CD4-positive, CD25-positive, alpha-beta regulatory T cell (primary cell): ENCODE measurements around the gene KRTAP10-3. TPM values are rescaled to one million over a fixed set of nuclear protein-coding genes. Genes with fewer than 3 reads are reported as not detected.
"Not testable (repeated sequence)": the region's sequence is repeated elsewhere in the genome, so short reads cannot be mapped to it uniquely, and the experiment has no call there.

ENCODE experiments used
- ATAC-seq, 2 donors: fragments of 150-1000 bp; cut with Tn5 transposase; one replicate each; pipeline ENCODE4 v1.10.0; 2021; ENCODE audit warnings: low read depth in 2 of 2, moderate number of reproducible peaks in 2 of 2, moderate library complexity in 1 of 2
- DNase-seq, 3 donors: peaks; one replicate each; pipeline versions ENCODE4 v3.0.0 to v3.0.0-alpha.2; 2012 to 2022; ENCODE audit warnings: mixed read lengths in 1 of 3
- H3K27ac ChIP-seq: one replicate; pipeline ENCODE4 v1.7.0; 2013; ENCODE audit warnings: mild to moderate bottlenecking, low read length; ENCODE audit not compliant: insufficient read depth, poor library complexity, severe bottlenecking
- H3K27me3 ChIP-seq: one replicate; pipeline ENCODE4 v1.7.0; 2013; ENCODE audit warnings: low read length; ENCODE audit not compliant: control insufficient read depth, insufficient read depth
- H3K36me3 ChIP-seq: one replicate; pipeline ENCODE4 v1.7.0; 2013; ENCODE audit warnings: mild to moderate bottlenecking, low read length, moderate library complexity; ENCODE audit not compliant: control insufficient read depth, insufficient read depth
- H3K4me1 ChIP-seq: 2 replicates; pipeline ENCODE4 v1.7.0; 2013; ENCODE audit warnings: mild to moderate bottlenecking, low read length; ENCODE audit not compliant: insufficient read depth, control insufficient read depth, poor library complexity, severe bottlenecking
- H3K4me3 ChIP-seq: one replicate; pipeline ENCODE4 v1.7.0; 2013; ENCODE audit warnings: low read depth, mild to moderate bottlenecking, low read length, moderate library complexity
- H3K9me3 ChIP-seq, 2 experiments: 1 replicate in 1 of 2; 2 replicates in 1 of 2; pipeline ENCODE4 v1.7.0; 2013; ENCODE audit warnings: low read length in 2 of 2, mild to moderate bottlenecking in 1 of 2, moderate library complexity in 1 of 2; ENCODE audit not compliant: control insufficient read depth in 2 of 2
- H3K27ac Mint-ChIP-seq, 3 donors: one replicate each; pipeline ENCODE4 v1.8.0; 2020 to 2022; ENCODE audit warnings: mild to moderate bottlenecking in 3 of 3, mixed read lengths in 3 of 3, moderate library complexity in 2 of 3
- H3K27me3 Mint-ChIP-seq: one replicate; pipeline ENCODE4 v1.8.0; 2022; ENCODE audit warnings: mild to moderate bottlenecking, mixed read lengths
- H3K36me3 Mint-ChIP-seq: one replicate; pipeline ENCODE4 v1.8.0; 2020; ENCODE audit warnings: mixed read lengths
- H3K4me1 Mint-ChIP-seq, 4 donors: one replicate each; pipeline ENCODE4 v1.8.0; 2020 to 2022; ENCODE audit warnings: mixed read lengths in 4 of 4, mild to moderate bottlenecking in 1 of 4
- H3K4me3 Mint-ChIP-seq, 4 donors: one replicate each; pipeline ENCODE4 v1.8.0; 2020 to 2022; ENCODE audit warnings: mild to moderate bottlenecking in 4 of 4, mixed read lengths in 4 of 4, moderate library complexity in 3 of 4
- H3K9me3 Mint-ChIP-seq, 7 donors: one replicate each; pipeline ENCODE4 v1.8.0; 2020 to 2022; ENCODE audit warnings: mixed read lengths in 7 of 7, mild to moderate bottlenecking in 3 of 7, moderate library complexity in 2 of 7
- polyA plus RNA-seq, 4 donors: library from polyadenylated mRNA; unstranded; fragments of 300-500 nt; fragmentation: Illumina TruSeq; gene quantifications; one replicate each; pipeline ENCODE4 v1.2.3, GENCODE V29; 2021
- total RNA-seq: library from RNA; stranded (reverse); gene quantifications from one replicate; pipeline ENCODE4 v1.2.3, GENCODE V29; 2022

Gene KRTAP10-3
- total and polyA plus RNA-seq, 5 donors from 2014 or later: not detected

GRCh38 chr21:44600118-44600978, 41.8 kb upstream of the KRTAP10-3 start, which contains the start of gene KRTAP10-7:
Gene KRTAP10-7, plus strand, starts transcription at chr21:44600597. Its CDS starts 25 bp downstream, at chr21:44600622.
- H3K4me1 Mint-ChIP-seq, H3K4me3 ChIP-seq, ATAC-seq, H3K36me3 Mint-ChIP-seq, H3K36me3 ChIP-seq, H3K4me3 Mint-ChIP-seq, H3K27me3 ChIP-seq, H3K4me1 ChIP-seq, H3K27ac ChIP-seq, H3K9me3 ChIP-seq, H3K9me3 Mint-ChIP-seq, DNase-seq: not testable (repeated sequence)
- Mint-ChIP-seq H3K27me3 (peaks cover 46% of the 10 kb centered on the region), H3K27ac (peak within 1 kb of the TSS in 1 of 3 donors; percentile 30)

GRCh38 chr21:44599264-44600029, 40.9 kb upstream of the KRTAP10-3 start:
- Mint-ChIP-seq H3K27me3 (peaks cover 39% of the 10 kb centered on the region), H3K9me3 (peaks cover 0 to 6% (median 2%) of the 10 kb centered on the region in 7 donors), H3K4me3 (no peak overlapping the region), H3K27ac (peak overlapping the region in 1 of 3 donors; percentile 30), H3K4me1 (no peaks in the 10 kb centered on the region), H3K36me3 (no peaks in the 10 kb centered on the region)
- H3K4me3 ChIP-seq: no peak overlapping the region
- H3K4me1 ChIP-seq: no peaks in the 10 kb centered on the region
- no peak overlapping the region for H3K27ac ChIP-seq
- H3K9me3 ChIP-seq: peaks cover 3 to 8% of the 10 kb centered on the region in 2 experiments
- H3K27me3 ChIP-seq: peaks cover 9% of the 10 kb centered on the region
- DNase-seq (no peak), ATAC-seq (no peak)
- H3K36me3 ChIP-seq: no peaks in the 10 kb centered on the region

- H3K4me1 Mint-ChIP-seq: peaks cover 0 to 2% (median 0%) of the 10 kb centered on the region in 4 donors
- Histone ChIP-seq H3K27ac (no peak overlapping the region), H3K36me3 (no peaks in the 10 kb centered on the region), H3K4me3 (no peak overlapping the region), H3K4me1 (no peaks in the 10 kb centered on the region), H3K27me3 (peaks cover 3% of the 10 kb centered on the region), H3K9me3 (peaks cover 3 to 8% of the 10 kb centered on the region in 2 experiments)
- no peak overlapping the region for H3K27ac Mint-ChIP-seq
- no peak for DNase-seq
- ATAC-seq: no peak
- peaks cover 30% of the 10 kb centered on the region for H3K27me3 Mint-ChIP-seq
- H3K4me3 Mint-ChIP-seq: no peak overlapping the region
- H3K36me3 Mint-ChIP-seq: no peaks in the 10 kb centered on the region
- peaks cover 0 to 6% (median 2%) of the 10 kb centered on the region in 7 donors for H3K9me3 Mint-ChIP-seq
Measured at GRCh38 chr21:44598061-44598460, 39.5 kb upstream of the KRTAP10-3 start.

GRCh38 chr21:44596068-44596725, 37.6 kb upstream of the KRTAP10-3 start:
- Histone ChIP-seq H3K27me3 (peaks cover 3% of the 10 kb centered on the region), H3K9me3 (peaks cover 3 to 8% of the 10 kb centered on the region in 2 experiments), H3K4me1 (no peaks in the 10 kb centered on the region), H3K36me3 (no peaks in the 10 kb centered on the region), H3K27ac (no peak overlapping the region), H3K4me3 (no peak overlapping the region)
- ATAC-seq (no peak), DNase-seq (no peak)
- no peaks in the 10 kb centered on the region for H3K36me3 Mint-ChIP-seq
- H3K4me1 Mint-ChIP-seq: peaks cover 0 to 2% (median 0%) of the 10 kb centered on the region in 4 donors
- no peak overlapping the region for H3K27ac Mint-ChIP-seq
- no peak overlapping the region for H3K4me3 Mint-ChIP-seq
- H3K9me3 Mint-ChIP-seq: peaks cover 0 to 6% (median 0%) of the 10 kb centered on the region in 7 donors
- peaks cover 30% of the 10 kb centered on the region for H3K27me3 Mint-ChIP-seq

GRCh38 chr21:44595524-44595923, 36.9 kb upstream of the KRTAP10-3 start:
- Mint-ChIP-seq H3K4me3 (no peak overlapping the region), H3K9me3 (peaks cover 0 to 6% (median 0%) of the 10 kb centered on the region in 7 donors), H3K4me1 (peaks cover 0 to 2% (median 0%) of the 10 kb centered on the region in 4 donors), H3K27ac (peak overlapping the region in 1 of 3 donors; percentile 11), H3K27me3 (peaks cover 29% of the 10 kb centered on the region), H3K36me3 (no peaks in the 10 kb centered on the region)
- Histone ChIP-seq H3K27ac (no peak overlapping the region), H3K36me3 (no peaks in the 10 kb centered on the region), H3K4me3 (no peak overlapping the region), H3K9me3 (peaks cover 3 to 8% of the 10 kb centered on the region in 2 experiments), H3K4me1 (no peaks in the 10 kb centered on the region), H3K27me3 (peaks cover 3% of the 10 kb centered on the region)
- no peak for ATAC-seq
- no peak for DNase-seq

- peaks cover 3 to 8% of the 10 kb centered on the region in 2 experiments for H3K9me3 ChIP-seq
- Mint-ChIP-seq H3K4me3 (no peak overlapping the region), H3K4me1 (peaks cover 0 to 2% (median 0%) of the 10 kb centered on the region in 4 donors), H3K27ac (peak overlapping the region in 1 of 3 donors; percentile 39), H3K36me3 (no peaks in the 10 kb centered on the region), H3K9me3 (peaks cover 0 to 6% (median 0%) of the 10 kb centered on the region in 7 donors), H3K27me3 (peaks cover 24% of the 10 kb centered on the region)
- H3K4me3 ChIP-seq: no peak overlapping the region
- H3K36me3 ChIP-seq: no peaks in the 10 kb centered on the region
- ATAC-seq (no peak), DNase-seq (no peak)
- H3K27ac ChIP-seq: no peak overlapping the region
- no peaks in the 10 kb centered on the region for H3K4me1 ChIP-seq
- H3K27me3 ChIP-seq: peaks cover 3% of the 10 kb centered on the region
Measured at GRCh38 chr21:44594406-44594916, 35.9 kb upstream of the KRTAP10-3 start.
